ENCODE data around the gene RNU1-4. TPM values are rescaled to one million over a fixed set of nuclear protein-coding genes. Genes with fewer than 3 reads are reported as not detected.
"Not testable (repeated sequence)": the region's sequence is repeated elsewhere in the genome, so short reads cannot be mapped to it uniquely, and the experiment has no call there.

RNU1-4 gene
- total and polyA plus RNA-seq, 10 of the 15 experiments (the other 5 are each of a cell fraction or from before 2014, with no cell fraction given): under 0.01 to 20,946 (median 4.7) TPM; not detected in 2

- ATAC-seq; RAD21 ChIA-PET (ENCODE audit: unreplicated experiment); H3K27me3 ChIP-seq (replicated peaks in 1 of 2; ENCODE audit: control insufficient read depth in 2 of 2, insufficient read depth in 2 of 2, low read length in 1 of 2); H3K9me3 ChIP-seq (replicated peaks; ENCODE audit: control insufficient read depth, insufficient read depth, low read length); H3K4me2 ChIP-seq (ENCODE audit: control insufficient read depth, insufficient read depth); H3K4me1 ChIP-seq (ENCODE audit: control insufficient read depth, insufficient read depth, low read length); CTCF ChIA-PET; BruUV-seq (replicated peaks); H3K36me3 ChIP-seq (ENCODE audit: control insufficient read depth in 2 of 2, insufficient read depth in 2 of 2, low read length in 1 of 2); H2AFZ ChIP-seq (ENCODE audit: control insufficient read depth, low read depth, low read length); H3K27ac ChIP-seq (ENCODE audit: control insufficient read depth, insufficient read depth); in situ Hi-C loops (cut with MboI); H3K79me2 ChIP-seq (ENCODE audit: control insufficient read depth, insufficient read depth, low read length); POLR2A ChIA-PET; H4K20me1 ChIP-seq (ENCODE audit: control insufficient read depth, insufficient read depth); DNase-seq (ENCODE audit: low read depth, low spot score); H3K4me3 ChIP-seq; FAIRE-seq; H3K9ac ChIP-seq (ENCODE audit: control insufficient read depth, insufficient read depth, low read length); SMC1A ChIA-PET (ENCODE audit: uncharacterized antibody, unreplicated experiment); intact Hi-C loops (cut with micrococcal nuclease; ENCODE audit: unreplicated experiment): not testable (repeated sequence)
- WGBS (ENCODE audit: insufficient coverage, insufficient replicate concordance, low lambda C conversion rate, missing lambda C conversion rate): no CpG with 5 or more reads among the region's 37 CpGs
These were observed 39.1 kb upstream of the RNU1-4 start for GRCh38 chr1:16701189-16701588.

GRCh38 chr1:16702280-16702679, 38.0 kb upstream of the RNU1-4 start:
- ChIA-PET CTCF (interaction anchor here (0.8 kb wide), 1 partner anchor 85 kb away, joined by 3 read pairs; no protein-coding TSS in a partner anchor), RAD21 (ENCODE audit: unreplicated experiment) (interaction anchor here (0.6 kb wide), 1 partner anchor 573 kb away, joined by 3 read pairs; no protein-coding TSS in a partner anchor)
- H3K79me2 ChIP-seq (ENCODE audit: control insufficient read depth, insufficient read depth, low read length); intact Hi-C loops (cut with micrococcal nuclease; ENCODE audit: unreplicated experiment); H3K9ac ChIP-seq (ENCODE audit: control insufficient read depth, insufficient read depth, low read length); H3K36me3 ChIP-seq (ENCODE audit: control insufficient read depth in 2 of 2, insufficient read depth in 2 of 2, low read length in 1 of 2); H3K9me3 ChIP-seq (replicated peaks; ENCODE audit: control insufficient read depth, insufficient read depth, low read length); H3K4me2 ChIP-seq (ENCODE audit: control insufficient read depth, insufficient read depth); BruUV-seq (replicated peaks); H3K27me3 ChIP-seq (replicated peaks in 1 of 2; ENCODE audit: control insufficient read depth in 2 of 2, insufficient read depth in 2 of 2, low read length in 1 of 2); H3K27ac ChIP-seq (ENCODE audit: control insufficient read depth, insufficient read depth); ATAC-seq; POLR2A ChIA-PET; in situ Hi-C loops (cut with MboI); H2AFZ ChIP-seq (ENCODE audit: control insufficient read depth, low read depth, low read length); H4K20me1 ChIP-seq (ENCODE audit: control insufficient read depth, insufficient read depth); FAIRE-seq; H3K4me3 ChIP-seq; H3K4me1 ChIP-seq (ENCODE audit: control insufficient read depth, insufficient read depth, low read length); SMC1A ChIA-PET (ENCODE audit: uncharacterized antibody, unreplicated experiment); DNase-seq (ENCODE audit: low read depth, low spot score): not testable (repeated sequence)
- whole genome bisulfite sequencing (ENCODE audit: insufficient coverage, insufficient replicate concordance, low lambda C conversion rate, missing lambda C conversion rate): no CpG with 5 or more reads among the region's 5 CpGs

- H3K79me2 ChIP-seq (ENCODE audit: control insufficient read depth, insufficient read depth, low read length); SMC1A ChIA-PET (ENCODE audit: uncharacterized antibody, unreplicated experiment); H3K9me3 ChIP-seq (replicated peaks; ENCODE audit: control insufficient read depth, insufficient read depth, low read length); H2AFZ ChIP-seq (ENCODE audit: control insufficient read depth, low read depth, low read length); RAD21 ChIA-PET (ENCODE audit: unreplicated experiment); H3K36me3 ChIP-seq (ENCODE audit: control insufficient read depth in 2 of 2, insufficient read depth in 2 of 2, low read length in 1 of 2); intact Hi-C loops (cut with micrococcal nuclease; ENCODE audit: unreplicated experiment); POLR2A ChIA-PET; BruUV-seq (replicated peaks); H3K4me2 ChIP-seq (ENCODE audit: control insufficient read depth, insufficient read depth); H3K9ac ChIP-seq (ENCODE audit: control insufficient read depth, insufficient read depth, low read length); H3K27ac ChIP-seq (ENCODE audit: control insufficient read depth, insufficient read depth); in situ Hi-C loops (cut with MboI); H3K4me1 ChIP-seq (ENCODE audit: control insufficient read depth, insufficient read depth, low read length); DNase-seq (ENCODE audit: low read depth, low spot score); H4K20me1 ChIP-seq (ENCODE audit: control insufficient read depth, insufficient read depth); H3K27me3 ChIP-seq (replicated peaks in 1 of 2; ENCODE audit: control insufficient read depth in 2 of 2, insufficient read depth in 2 of 2, low read length in 1 of 2); H3K4me3 ChIP-seq: not testable (repeated sequence)
- ATAC-seq (peak; percentile 87), FAIRE-seq (peak; percentile 97)
- WGBS (ENCODE audit: insufficient coverage, insufficient replicate concordance, low lambda C conversion rate, missing lambda C conversion rate): no CpG with 5 or more reads among the region's 7 CpGs
- CTCF ChIA-PET: interaction anchor here (0.8 kb wide), 1 partner anchor 86 kb away, joined by 3 read pairs; no protein-coding TSS in a partner anchor
These were observed 37.2 kb upstream of the RNU1-4 start for GRCh38 chr1:16703141-16703540.

GRCh38 chr1:16703602-16704001, 36.7 kb upstream of the RNU1-4 start:
- H3K27ac ChIP-seq (ENCODE audit: control insufficient read depth, insufficient read depth); ATAC-seq; H4K20me1 ChIP-seq (ENCODE audit: control insufficient read depth, insufficient read depth); CTCF ChIA-PET; H2AFZ ChIP-seq (ENCODE audit: control insufficient read depth, low read depth, low read length); H3K9me3 ChIP-seq (replicated peaks; ENCODE audit: control insufficient read depth, insufficient read depth, low read length); H3K4me2 ChIP-seq (ENCODE audit: control insufficient read depth, insufficient read depth); intact Hi-C loops (cut with micrococcal nuclease; ENCODE audit: unreplicated experiment); FAIRE-seq; H3K4me3 ChIP-seq; H3K4me1 ChIP-seq (ENCODE audit: control insufficient read depth, insufficient read depth, low read length); H3K27me3 ChIP-seq (replicated peaks in 1 of 2; ENCODE audit: control insufficient read depth in 2 of 2, insufficient read depth in 2 of 2, low read length in 1 of 2); H3K79me2 ChIP-seq (ENCODE audit: control insufficient read depth, insufficient read depth, low read length); BruUV-seq (replicated peaks); in situ Hi-C loops (cut with MboI); RAD21 ChIA-PET (ENCODE audit: unreplicated experiment); DNase-seq (ENCODE audit: low read depth, low spot score); SMC1A ChIA-PET (ENCODE audit: uncharacterized antibody, unreplicated experiment); H3K9ac ChIP-seq (ENCODE audit: control insufficient read depth, insufficient read depth, low read length); POLR2A ChIA-PET; H3K36me3 ChIP-seq (ENCODE audit: control insufficient read depth in 2 of 2, insufficient read depth in 2 of 2, low read length in 1 of 2): not testable (repeated sequence)
- WGBS (ENCODE audit: insufficient coverage, insufficient replicate concordance, low lambda C conversion rate, missing lambda C conversion rate): 14% methylated on average over 2 of the region's 5 CpGs
